Endothelial cell of umbilical vein (primary cell): ENCODE measurements around the gene FUT8. TPM values are rescaled to one million over a fixed set of nuclear protein-coding genes. Genes with fewer than 3 reads are reported as not detected.

Experiments
- BruUV-seq: library from RNA; stranded (reverse); fragments of 400-500 nt; replicated peaks from 2 replicates; lab custom pipeline; 2021; lab: Mats Ljungman, UMichigan
- CTCF ChIA-PET: fragments of 300-600, 350-600 bp; sonication (Branson Sonifier 250); formaldehyde crosslinking; loops from one replicate; lab custom pipeline; 2021; ENCODE audit warnings: antibody characterized with exemption, inconsistent platforms; lab: Charles Lee
- POLR2A ChIA-PET: fragments of 300-600, 350-600 bp; sonication (Branson Sonifier 250); formaldehyde crosslinking; loops from one replicate; lab custom pipeline; 2021; ENCODE audit warnings: antibody characterized with exemption, inconsistent platforms; lab: Charles Lee
- DNase-seq: peaks from one replicate; pipeline ENCODE4 v3.0.0-alpha.2; 2011; ENCODE audit warnings: low read depth, low spot score
- FAIRE-seq: peaks from 2 replicates; lab custom pipeline; 2011; peaks lifted over from hg19 to GRCh38; lab: Jason Lieb, UNC
- H2AFZ ChIP-seq: 2 replicates; pipeline ENCODE4 v1.6.0; 2012; ENCODE audit warnings: low read depth, low read length, control low read depth, inconsistent platforms
- H3K27ac ChIP-seq: 2 replicates; pipeline ENCODE4 v1.5.1; 2011; ENCODE audit warnings: low read depth, mild to moderate bottlenecking, control low read depth, low read length, moderate library complexity; ENCODE audit not compliant: insufficient read depth
- H3K27me3 ChIP-seq, 2 experiments: 2 replicates each; pipeline versions ENCODE4 v1.6.0 to v1.6.1; 2011; ENCODE audit warnings: low read length in 2 of 2, mixed read lengths in 1 of 2; ENCODE audit not compliant: control insufficient read depth in 2 of 2, insufficient read depth in 2 of 2
- H3K36me3 ChIP-seq, 2 experiments: 2 replicates in 1 of 2; 3 replicates in 1 of 2; pipeline ENCODE4 v1.5.1; 2011; ENCODE audit warnings: low read length in 2 of 2, mild to moderate bottlenecking in 1 of 2, moderate library complexity in 1 of 2; ENCODE audit not compliant: control insufficient read depth in 2 of 2, insufficient read depth in 2 of 2; ENCODE audit errors: extremely low read depth in 1 of 2
- H3K4me1 ChIP-seq: 3 replicates; pipeline ENCODE4 v1.5.1; 2011; ENCODE audit warnings: mild to moderate bottlenecking, low read length; ENCODE audit not compliant: control insufficient read depth, insufficient read depth; ENCODE audit errors: extremely low read depth
- H3K4me2 ChIP-seq: 2 replicates; pipeline ENCODE4 v1.6.1; 2011; ENCODE audit warnings: low read length, control low read depth, mixed read lengths; ENCODE audit not compliant: insufficient read depth
- H3K4me3 ChIP-seq, 3 experiments: fragments of 200-600 bp in 1 of 3; sonication (generic), shearing (Covaris generic) in 1 of 3; replicated peaks in 1 of 3; 2 replicates each; pipeline ENCODE4 v1.5.1; 2011 to 2016; ENCODE audit warnings: control low read depth in 3 of 3, low read length in 3 of 3, mild to moderate bottlenecking in 2 of 3, inconsistent platforms in 1 of 3, low read depth in 1 of 3, moderate library complexity in 1 of 3; ENCODE audit not compliant: insufficient read depth in 1 of 3
- H3K79me2 ChIP-seq: 2 replicates; pipeline ENCODE4 v1.6.0; 2012; ENCODE audit warnings: low read length, inconsistent platforms; ENCODE audit not compliant: control insufficient read depth, insufficient read depth
- H3K9ac ChIP-seq: replicated peaks from 2 replicates; pipeline ENCODE3; 2011; ENCODE audit warnings: low read length, control low read depth; ENCODE audit not compliant: insufficient read depth; ENCODE audit errors: extremely low read depth
- H3K9me1 ChIP-seq: replicated peaks from 3 replicates; pipeline ENCODE4 v1.6.0; 2011; ENCODE audit warnings: mild to moderate bottlenecking, low read length; ENCODE audit not compliant: control insufficient read depth, insufficient read depth; ENCODE audit errors: extremely low read depth
- H3K9me3 ChIP-seq: replicated peaks from 2 replicates; pipeline ENCODE4 v1.5.1; 2012; ENCODE audit warnings: low read length, inconsistent platforms; ENCODE audit not compliant: control insufficient read depth, insufficient read depth
- H4K20me1 ChIP-seq: replicated peaks from 2 replicates; pipeline ENCODE3; 2011; ENCODE audit warnings: mild to moderate bottlenecking, low read length; ENCODE audit not compliant: control insufficient read depth, insufficient read depth; ENCODE audit errors: extremely low read depth
- EZH2 ChIP-seq: IDR thresholded peaks from 2 replicates; pipeline ENCODE4 v1.6.1; 2012; ENCODE audit warnings: borderline replicate concordance, low read depth, mild to moderate bottlenecking, moderate library complexity, low read length, inconsistent platforms; ENCODE audit not compliant: severe bottlenecking
- FOS ChIP-seq: IDR thresholded peaks from 2 replicates; pipeline ENCODE4 v1.6.1; 2011; ENCODE audit warnings: mild to moderate bottlenecking, low read length, moderate library complexity, borderline replicate concordance; ENCODE audit not compliant: insufficient read depth
- GATA2 ChIP-seq: IDR thresholded peaks from 2 replicates; pipeline ENCODE4 v1.7.0; 2011; ENCODE audit warnings: low read depth, mild to moderate bottlenecking, moderate library complexity, mixed read lengths, low read length; ENCODE audit not compliant: insufficient read length, insufficient read depth
- JUN ChIP-seq: IDR thresholded peaks from 2 replicates; pipeline ENCODE4 v1.6.1; 2011; ENCODE audit warnings: borderline replicate concordance, low read depth; ENCODE audit not compliant: insufficient read length, insufficient read depth
- MAX ChIP-seq: IDR thresholded peaks from 2 replicates; pipeline ENCODE4 v1.6.1; 2011; ENCODE audit not compliant: insufficient read depth, insufficient read length
- MYC ChIP-seq: IDR thresholded peaks from one replicate; pipeline ENCODE4 v1.6.1; 2011; ENCODE audit warnings: mild to moderate bottlenecking, low read depth, low read length
- POLR2A ChIP-seq: IDR thresholded peaks from 2 replicates; pipeline ENCODE4 v1.6.1; 2012; ENCODE audit warnings: low read depth, mild to moderate bottlenecking, control low read depth, low read length
- POLR2AphosphoS5 ChIP-seq: IDR thresholded peaks from 2 replicates; pipeline ENCODE4 v1.6.1; 2012; ENCODE audit warnings: low read depth, mild to moderate bottlenecking, control low read depth, low read length, moderate library complexity; ENCODE audit not compliant: insufficient read depth
- dilution Hi-C: fragments of 300-500 bp; cut with MboI; formaldehyde crosslinking; loops from one replicate; pipeline ENCODE4 v1.15.0; 2019; ENCODE audit warnings: low sequenced_read_pairs; ENCODE audit not compliant: extremely low pct_ligation_motif_present
- intact Hi-C: fragments of 100-400 bp; cut with micrococcal nuclease; formaldehyde crosslinking; loops from one replicate; pipeline ENCODE4 v1.10.0; 2022
- polyA plus RNA-seq, 4 experiments: library from polyadenylated mRNA; depleted of rRNA in 3 of 4; stranded (reverse) in 3 of 4; unstranded in 1 of 4; fragments of >200 nt; gene quantifications; 2 replicates each; pipeline versions ENCODE4 v1.2.1 to v1.2.3, GENCODE V29; 2011 to 2012; ENCODE audit warnings: missing spikeins in 1 of 4
- total RNA-seq: library from RNA; stranded (reverse); gene quantifications from 2 replicates; pipeline ENCODE4 v1.2.3, GENCODE V29; 2021
- TF ChIP-seq, protein P1 (sequence below), 2 donors: IDR thresholded peaks; 1 replicate in 1 of 2; 2 replicates in 1 of 2; pipeline ENCODE4 v1.5.1; 2011; ENCODE audit warnings: low read length in 2 of 2, mild to moderate bottlenecking in 2 of 2, moderate library complexity in 2 of 2, control low read depth in 1 of 2, inconsistent platforms in 1 of 2, low read depth in 1 of 2; ENCODE audit not compliant: insufficient read depth in 1 of 2; ENCODE audit errors: extremely low read depth in 1 of 2

The FUT8 gene
- total and polyA plus RNA-seq, 2 donors (not counting 3 experiments of a cell fraction or from before 2014, with no cell fraction given): 16.7 to 38.8 TPM

DNA sequence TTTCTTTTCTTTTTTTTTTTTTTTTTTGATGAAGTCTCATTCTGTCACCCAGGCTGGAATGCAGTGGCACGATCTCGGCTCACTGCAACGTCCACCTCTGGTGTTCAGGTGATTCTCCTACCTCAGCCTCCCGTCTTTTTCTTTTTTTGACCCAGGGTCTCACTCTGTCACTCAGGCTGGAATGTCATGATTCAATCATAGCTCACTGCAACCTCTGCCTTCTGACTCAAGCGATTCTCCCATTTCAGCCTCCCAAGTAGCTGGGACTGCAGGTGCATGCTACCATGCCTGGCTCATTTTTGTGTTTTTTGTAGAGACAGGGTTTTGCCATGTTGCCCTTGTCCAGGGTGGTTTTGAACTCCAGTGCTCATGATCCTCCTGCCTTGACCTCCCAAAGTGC lies 12.0 kb downstream of the FUT8 start:
- Histone ChIP-seq H3K4me2 (no peak overlapping the region), H3K9me3 (no peaks in the 10 kb centered on the region), H3K36me3 (no peaks in the 10 kb centered on the region), H3K4me1 (peaks cover 2% of the 10 kb centered on the region), H3K27ac (no peak overlapping the region), H4K20me1 (no peaks in the 10 kb centered on the region), H2AFZ (no peak overlapping the region), H3K9me1 (no peaks in the 10 kb centered on the region), H3K9ac (no peak overlapping the region), H3K4me3 (no peak overlapping the region), H3K79me2 (peaks cover 68% of the 10 kb centered on the region), H3K27me3 (no peaks in the 10 kb centered on the region)
- POLR2A ChIA-PET: no interaction called here
- FAIRE-seq: peak; percentile 65
- BruUV-seq: no TSS peak
- intact Hi-C loops: no loop called here
- dilution Hi-C loops: no loop called here
- DNase-seq: no peak
- TF ChIP-seq JUN (no peak), POLR2AphosphoS5 (no peak), MYC (no peak), FOS (no peak), POLR2A (no peak)
- TF ChIP-seq, protein P1, sequence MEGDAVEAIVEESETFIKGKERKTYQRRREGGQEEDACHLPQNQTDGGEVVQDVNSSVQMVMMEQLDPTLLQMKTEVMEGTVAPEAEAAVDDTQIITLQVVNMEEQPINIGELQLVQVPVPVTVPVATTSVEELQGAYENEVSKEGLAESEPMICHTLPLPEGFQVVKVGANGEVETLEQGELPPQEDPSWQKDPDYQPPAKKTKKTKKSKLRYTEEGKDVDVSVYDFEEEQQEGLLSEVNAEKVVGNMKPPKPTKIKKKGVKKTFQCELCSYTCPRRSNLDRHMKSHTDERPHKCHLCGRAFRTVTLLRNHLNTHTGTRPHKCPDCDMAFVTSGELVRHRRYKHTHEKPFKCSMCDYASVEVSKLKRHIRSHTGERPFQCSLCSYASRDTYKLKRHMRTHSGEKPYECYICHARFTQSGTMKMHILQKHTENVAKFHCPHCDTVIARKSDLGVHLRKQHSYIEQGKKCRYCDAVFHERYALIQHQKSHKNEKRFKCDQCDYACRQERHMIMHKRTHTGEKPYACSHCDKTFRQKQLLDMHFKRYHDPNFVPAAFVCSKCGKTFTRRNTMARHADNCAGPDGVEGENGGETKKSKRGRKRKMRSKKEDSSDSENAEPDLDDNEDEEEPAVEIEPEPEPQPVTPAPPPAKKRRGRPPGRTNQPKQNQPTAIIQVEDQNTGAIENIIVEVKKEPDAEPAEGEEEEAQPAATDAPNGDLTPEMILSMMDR (IDR thresholded peaks at IDR 0.05; ENCODE audit: extremely low read depth in 1 of 2, insufficient read depth in 1 of 2, low read depth in 1 of 2, low read length in 2 of 2): no peak
- CTCF ChIA-PET: interaction anchor here (1.0 to 2.2 kb wide), 6 partner anchors 9 to 410 kb away, joined by 3 to 14 read pairs (median 4); no protein-coding TSS in a partner anchor

DNA sequence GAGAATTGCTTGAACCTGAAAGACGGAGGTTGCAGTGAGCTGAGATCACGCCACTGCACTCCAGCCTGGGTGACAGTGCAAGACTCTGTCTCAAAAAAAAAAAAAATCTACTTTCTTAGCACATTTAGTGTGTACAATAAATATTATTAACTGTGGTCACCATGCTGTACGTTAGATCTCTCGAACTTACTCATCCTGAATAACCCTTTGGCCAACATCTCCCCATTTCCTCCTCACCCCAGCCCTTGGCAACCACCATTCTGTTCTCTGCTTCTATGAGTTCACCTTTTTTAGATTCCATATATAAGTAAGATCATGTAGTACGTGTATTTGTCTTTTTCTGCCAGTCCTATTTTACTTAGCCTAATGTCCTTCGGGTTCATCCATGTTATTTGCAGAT lies 13.4 kb downstream of the FUT8 start:
- peaks cover 2% of the 10 kb centered on the region for H3K4me1 ChIP-seq
- FAIRE-seq: no peak
- H3K79me2 ChIP-seq: peaks cover 59% of the 10 kb centered on the region
- H2AFZ ChIP-seq: no peak overlapping the region
- no peak for DNase-seq
- BruUV-seq: no TSS peak
- POLR2A ChIA-PET: no interaction called here
- no peaks in the 10 kb centered on the region for H4K20me1 ChIP-seq
- no peak overlapping the region for H3K4me2 ChIP-seq
- no peaks in the 10 kb centered on the region for H3K27me3 ChIP-seq
- CTCF ChIA-PET: interaction anchor here (0.7 kb wide), 2 partner anchors 11 to 511 kb away, joined by 3 to 4 read pairs; no protein-coding TSS in a partner anchor
- dilution Hi-C loops (no loop called here), intact Hi-C loops (no loop called here)
- no peak overlapping the region for H3K9ac ChIP-seq
- H3K4me3 ChIP-seq: no peak overlapping the region
- TF ChIP-seq POLR2A: no peak
- no peak for TF ChIP-seq EZH2
- TF ChIP-seq JUN: no peak
- no peak for TF ChIP-seq POLR2AphosphoS5
- no peak for TF ChIP-seq MAX
- TF ChIP-seq GATA2: no peak
- TF ChIP-seq FOS: no peak
- TF ChIP-seq MYC: no peak
- TF ChIP-seq, protein P1 (IDR thresholded peaks at IDR 0.05; ENCODE audit: extremely low read depth in 1 of 2, insufficient read depth in 1 of 2, low read depth in 1 of 2, low read length in 2 of 2): no peak
- H3K9me3 ChIP-seq: no peaks in the 10 kb centered on the region
- no peaks in the 10 kb centered on the region for H3K9me1 ChIP-seq
- H3K36me3 ChIP-seq: no peaks in the 10 kb centered on the region
- H3K27ac ChIP-seq: no peak overlapping the region
